Stimulated activated naive CD4-positive, alpha-beta T cell (primary cell): ENCODE data around the gene MAP1B.

Experiments used
- DNase-seq, 6 experiments: peaks; one replicate each; lab custom pipeline; 2025; lab: John Stamatoyannopoulos, UW

The MAP1B gene

GRCh38 chr5:72133212-72133990 lies 26.1 kb downstream of the MAP1B start:
- no peak for DNase-seq

- DNase-seq: no peak
These were observed 27.1 kb downstream of the MAP1B start for GRCh38 chr5:72134226-72134899.

GRCh38 chr5:72137826-72138409 lies 30.6 kb downstream of the MAP1B start:
- peak in 2 of 6 experiments; percentile 15 to 22 for DNase-seq

- DNase-seq: no peak
These were observed 31.8 kb downstream of the MAP1B start for GRCh38 chr5:72138943-72139521.

GRCh38 chr5:72140711-72141110 lies 33.4 kb downstream of the MAP1B start:
- DNase-seq: no peak

GRCh38 chr5:72141440-72142355 lies 34.4 kb downstream of the MAP1B start:
- DNase-seq: no peak

GRCh38 chr5:72144762-72145161 lies 37.5 kb downstream of the MAP1B start:
- no peak for DNase-seq

GRCh38 chr5:72145348-72145747 lies 38.1 kb downstream of the MAP1B start:
- no peak for DNase-seq

GRCh38 chr5:72146056-72146455 lies 38.8 kb downstream of the MAP1B start:
- no peak for DNase-seq

- no peak for DNase-seq
These were observed 40.3 kb downstream of the MAP1B start for GRCh38 chr5:72147569-72147968.

GRCh38 chr5:72149742-72150141 lies 42.5 kb downstream of the MAP1B start:
- no peak for DNase-seq

GRCh38 chr5:72151169-72151568 lies 43.9 kb downstream of the MAP1B start:
- DNase-seq: no peak

GRCh38 chr5:72151646-72152045 lies 44.4 kb downstream of the MAP1B start:
- DNase-seq: no peak

- DNase-seq: no peak
These were observed 45.3 kb downstream of the MAP1B start for GRCh38 chr5:72152545-72152944.

GRCh38 chr5:72153551-72153950 lies 46.3 kb downstream of the MAP1B start:
- no peak for DNase-seq

- DNase-seq: no peak
These were observed 46.9 kb downstream of the MAP1B start for GRCh38 chr5:72154076-72154756.

- no peak for DNase-seq
These were observed 49.8 kb downstream of the MAP1B start for GRCh38 chr5:72156946-72157624.

GRCh38 chr5:72157625-72157962 lies 50.3 kb downstream of the MAP1B start:
- DNase-seq: no peak

GRCh38 chr5:72159501-72159911 lies 52.2 kb downstream of the MAP1B start:
- DNase-seq: no peak

- no peak for DNase-seq
These were observed 53.1 kb downstream of the MAP1B start for GRCh38 chr5:72160329-72160728.

- no peak for DNase-seq
These were observed 53.7 kb downstream of the MAP1B start for GRCh38 chr5:72160959-72161358.
